Brain microvascular endothelial cell (primary cell): Measurements from ENCODE around the gene ZDHHC1.
A peak's percentile ranks its signal among the peaks of the same experiment; 100 is the strongest.

ENCODE experiments used
- DNase-seq: peaks from one replicate; pipeline ENCODE4 v3.0.0-alpha.2; 2020
- H3K27ac ChIP-seq: fragments of 250-450 bp; sonication (Bioruptor Pico); 2 replicates; pipeline ENCODE4 v1.5.1; 2020; ENCODE audit warnings: mild to moderate bottlenecking, moderate library complexity
- H3K27me3 ChIP-seq: fragments of 250-450 bp; sonication (Bioruptor Pico); replicated peaks from 2 replicates; pipeline ENCODE4 v1.5.1; 2020; ENCODE audit warnings: mild to moderate bottlenecking
- H3K36me3 ChIP-seq: fragments of 250-450 bp; sonication (Bioruptor Pico); replicated peaks from 2 replicates; pipeline ENCODE4 v1.5.1; 2020; ENCODE audit warnings: mild to moderate bottlenecking
- H3K4me3 ChIP-seq: 2 replicates; pipeline ENCODE4 v1.5.1; 2011; ENCODE audit warnings: low read depth, mild to moderate bottlenecking, control low read depth, low read length, moderate library complexity
- CTCF ChIP-seq: IDR thresholded peaks from 2 replicates; pipeline ENCODE4 v1.5.1; 2011; ENCODE audit warnings: low read depth, mild to moderate bottlenecking, moderate library complexity, low read length, control low read depth, inconsistent platforms; ENCODE audit errors: missing control alignments
- in situ Hi-C: cut with HindIII; loops from 2 replicates; pipeline ENCODE4 v1.10.0; 2017; ENCODE audit warnings: low sequenced_read_pairs, low pct_ligation_motif_present

The ZDHHC1 gene

GRCh38 chr16:67447508-67448076 lies 31.3 kb upstream of the ZDHHC1 start:
- Histone ChIP-seq H3K36me3 (peaks cover 10% of the 10 kb centered on the region), H3K27me3 (no peaks in the 10 kb centered on the region), H3K4me3 (no peak overlapping the region), H3K27ac (no peak overlapping the region)
- in situ Hi-C loops, result no loop called here
- no peak for DNase-seq
- peak; percentile 64 for TF ChIP-seq CTCF

- Histone ChIP-seq H3K27me3 (no peaks in the 10 kb centered on the region), H3K4me3 (no peak overlapping the region), H3K36me3 (peaks cover 13% of the 10 kb centered on the region), H3K27ac (no peak overlapping the region)
- in situ Hi-C loops, result no loop called here
- DNase-seq, result no peak
- TF ChIP-seq CTCF, result no peak
Observed at GRCh38 chr16:67446968-67447507, 30.8 kb upstream of the ZDHHC1 start.

GRCh38 chr16:67445913-67446907 lies 29.9 kb upstream of the ZDHHC1 start:
- no peak overlapping the region for H3K27ac ChIP-seq
- in situ Hi-C loops, result no loop called here
- no peak overlapping the region for H3K4me3 ChIP-seq
- peaks cover 13% of the 10 kb centered on the region for H3K36me3 ChIP-seq
- TF ChIP-seq CTCF, result no peak
- H3K27me3 ChIP-seq, result no peaks in the 10 kb centered on the region
- no peak for DNase-seq

- in situ Hi-C loops, result no loop called here
- Histone ChIP-seq H3K36me3 (peaks cover 13% of the 10 kb centered on the region), H3K27ac (no peak overlapping the region), H3K27me3 (no peaks in the 10 kb centered on the region), H3K4me3 (no peak overlapping the region)
- DNase-seq, result no peak
- peak; percentile 33 for TF ChIP-seq CTCF
Observed at GRCh38 chr16:67445441-67445912, 29.2 kb upstream of the ZDHHC1 start.

- Histone ChIP-seq H3K27me3 (no peaks in the 10 kb centered on the region), H3K4me3 (no peak overlapping the region), H3K27ac (no peak overlapping the region), H3K36me3 (peaks cover 13% of the 10 kb centered on the region)
- no peak for DNase-seq
- in situ Hi-C loops, result no loop called here
- TF ChIP-seq CTCF, result no peak
Observed at GRCh38 chr16:67445126-67445426, 28.8 kb upstream of the ZDHHC1 start.
